Mesenchymal stem cell (in vitro differentiated cells and primary cell): ENCODE results near the gene XPR1.

Experiments used
- DNase-seq: peaks from one replicate; pipeline ENCODE4 v3.0.0-alpha.2; 2013
- H2AFZ ChIP-seq: one replicate; pipeline ENCODE4 v1.6.1; 2013; ENCODE audit warnings: low read depth, mild to moderate bottlenecking, control low read depth, inconsistent platforms, low read length, moderate library complexity
- H2AK5ac ChIP-seq: 2 replicates; pipeline ENCODE4 v1.6.1; 2013; ENCODE audit warnings: low read length, moderate library complexity, mild to moderate bottlenecking, inconsistent platforms; ENCODE audit not compliant: severe bottlenecking
- H2BK120ac ChIP-seq: one replicate; pipeline ENCODE4 v1.6.1; 2013; ENCODE audit warnings: low read depth, mild to moderate bottlenecking, inconsistent platforms, low read length, moderate library complexity
- H2BK12ac ChIP-seq, 2 experiments: one replicate each; pipeline ENCODE4 v1.6.1; 2013; ENCODE audit warnings: inconsistent platforms in 2 of 2, low read length in 2 of 2, mild to moderate bottlenecking in 2 of 2, moderate library complexity in 2 of 2, control low read depth in 1 of 2
- H2BK15ac ChIP-seq: one replicate; pipeline ENCODE4 v1.6.1; 2013; ENCODE audit warnings: mild to moderate bottlenecking, low read depth, inconsistent platforms; ENCODE audit not compliant: poor library complexity, severe bottlenecking
- H2BK5ac ChIP-seq: 2 replicates; pipeline ENCODE4 v1.6.1; 2013; ENCODE audit warnings: low read depth, mild to moderate bottlenecking, low read length, control low read depth, inconsistent platforms; ENCODE audit not compliant: poor library complexity, severe bottlenecking
- H3K14ac ChIP-seq, 2 experiments: one replicate each; pipeline ENCODE4 v1.6.1; 2013; ENCODE audit warnings: inconsistent platforms in 2 of 2, low read length in 2 of 2, control low read depth in 1 of 2, mild to moderate bottlenecking in 1 of 2, moderate library complexity in 1 of 2
- H3K18ac ChIP-seq, 2 experiments: one replicate each; pipeline ENCODE4 v1.6.1; 2013; ENCODE audit warnings: inconsistent platforms in 2 of 2, low read length in 2 of 2, control low read depth in 1 of 2, low read depth in 1 of 2, mild to moderate bottlenecking in 1 of 2
- H3K23ac ChIP-seq, 2 experiments: one replicate each; pipeline ENCODE4 v1.6.1; 2013; ENCODE audit warnings: inconsistent platforms in 2 of 2, low read length in 2 of 2, mild to moderate bottlenecking in 2 of 2, moderate library complexity in 2 of 2, control low read depth in 1 of 2
- H3K27ac ChIP-seq: 2 replicates; pipeline ENCODE4 v1.5.1; 2013; ENCODE audit warnings: mild to moderate bottlenecking, moderate library complexity, low read length, control low read depth, inconsistent platforms; ENCODE audit not compliant: poor library complexity, severe bottlenecking
- H3K27me3 ChIP-seq, 2 experiments: 2 replicates each; pipeline versions ENCODE4 v1.6.1 to v1.7.0; 2013; ENCODE audit warnings: low read length in 2 of 2, mild to moderate bottlenecking in 2 of 2, moderate library complexity in 2 of 2, control low read depth in 1 of 2, inconsistent platforms in 1 of 2; ENCODE audit not compliant: control insufficient read depth in 1 of 2, insufficient read depth in 1 of 2
- H3K36me3 ChIP-seq, 2 experiments: 2 replicates each; pipeline versions ENCODE4 v1.6.1 to v1.7.0; 2013; ENCODE audit warnings: low read length in 2 of 2, control low read depth in 1 of 2, inconsistent platforms in 1 of 2, low read depth in 1 of 2, mild to moderate bottlenecking in 1 of 2; ENCODE audit not compliant: insufficient read depth in 2 of 2, control insufficient read depth in 1 of 2
- H3K4ac ChIP-seq, 2 experiments: one replicate each; pipeline ENCODE4 v1.6.1; 2013; ENCODE audit warnings: inconsistent platforms in 2 of 2, low read length in 2 of 2, mild to moderate bottlenecking in 2 of 2, moderate library complexity in 2 of 2, control low read depth in 1 of 2, low read depth in 1 of 2
- H3K4me1 ChIP-seq: 2 replicates; pipeline ENCODE4 v1.6.1; 2013; ENCODE audit warnings: low read depth, low read length, control low read depth; ENCODE audit not compliant: control insufficient read depth, insufficient read depth
- H3K4me2 ChIP-seq: 2 replicates; pipeline ENCODE4 v1.6.1; 2013; ENCODE audit warnings: low read length, mild to moderate bottlenecking, inconsistent platforms; ENCODE audit not compliant: poor library complexity, severe bottlenecking
- H3K4me3 ChIP-seq, 2 experiments: 2 replicates each; pipeline versions ENCODE4 v1.5.1 to v1.7.0; 2013; ENCODE audit warnings: low read length in 2 of 2, mild to moderate bottlenecking in 2 of 2, control low read depth in 1 of 2, low read depth in 1 of 2; ENCODE audit not compliant: insufficient read depth in 1 of 2
- H3K79me1 ChIP-seq: replicated peaks from 2 replicates; pipeline ENCODE4 v1.6.1; 2013; ENCODE audit warnings: mild to moderate bottlenecking, control low read depth, low read length, inconsistent platforms; ENCODE audit not compliant: poor library complexity, severe bottlenecking
- H3K9ac ChIP-seq: 2 replicates; pipeline ENCODE4 v1.7.0; 2013; ENCODE audit warnings: mild to moderate bottlenecking, low read length, moderate library complexity
- H3K9me3 ChIP-seq: 2 replicates; pipeline ENCODE4 v1.7.0; 2013; ENCODE audit warnings: mild to moderate bottlenecking, low read length; ENCODE audit not compliant: control insufficient read depth
- H4K8ac ChIP-seq: one replicate; pipeline ENCODE4 v1.6.1; 2013; ENCODE audit warnings: inconsistent platforms, mild to moderate bottlenecking, low read length, moderate library complexity
- H4K91ac ChIP-seq: one replicate; pipeline ENCODE4 v1.6.1; 2013; ENCODE audit warnings: mild to moderate bottlenecking, low read length, inconsistent platforms
- WGBS: methylation state at CpG from one replicate; pipeline ENCODE4 v1.1.7; 2013; ENCODE audit warnings: mixed read lengths; 5-methylcytosine and 5-hydroxymethylcytosine counted together

Gene XPR1

DNA sequence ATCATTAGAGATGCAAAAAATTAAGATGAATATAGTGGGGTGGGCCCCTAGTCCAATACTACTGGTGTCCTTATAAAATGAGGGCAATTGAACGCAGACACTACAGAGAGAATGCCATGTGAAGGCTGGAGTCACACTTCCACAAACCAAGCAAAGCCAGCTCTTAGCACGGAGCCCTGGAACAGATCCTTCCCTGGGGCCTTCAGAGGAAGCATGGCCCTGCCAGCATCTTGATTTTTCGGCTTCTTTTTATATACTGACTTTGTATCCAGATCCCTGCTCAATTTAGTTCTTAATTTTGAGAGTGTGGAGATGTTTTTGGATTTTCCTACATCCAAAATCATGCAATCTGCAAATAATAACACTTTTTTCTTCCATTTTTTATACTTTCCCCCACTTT, 270.7 kb downstream of the XPR1 start:
- Histone ChIP-seq H3K4me2 (no peak overlapping the region), H3K4me1 (no peaks in the 10 kb centered on the region), H3K79me1 (no peaks in the 10 kb centered on the region), H3K9me3 (no peaks in the 10 kb centered on the region), H3K14ac (no peak overlapping the region), H2AK5ac (no peak overlapping the region), H2BK15ac (no peak overlapping the region), H3K4me3 (no peak overlapping the region), H2BK5ac (no peak overlapping the region), H4K8ac (no peak overlapping the region), H4K91ac (no peak overlapping the region), H2AFZ (no peak overlapping the region), H3K18ac (no peak overlapping the region), H3K9ac (no peak overlapping the region), H3K36me3 (no peaks in the 10 kb centered on the region), H3K27ac (no peak overlapping the region), H2BK12ac (no peak overlapping the region), H3K27me3 (no peaks in the 10 kb centered on the region), H2BK120ac (no peak overlapping the region), H3K4ac (no peak overlapping the region), H3K23ac (no peak overlapping the region)
- WGBS, result 97% methylated on average over 2 of the region's 3 CpGs
- DNase-seq, result no peak

GRCh38 chr1:180905927-180906326, 274.1 kb downstream of the XPR1 start:
- H4K91ac ChIP-seq, result no peak overlapping the region
- no peak overlapping the region for H3K4ac ChIP-seq
- H2AFZ ChIP-seq, result no peak overlapping the region
- H2BK5ac ChIP-seq, result no peak overlapping the region
- no peak overlapping the region for H3K23ac ChIP-seq
- no peak overlapping the region for H2BK15ac ChIP-seq
- H4K8ac ChIP-seq, result no peak overlapping the region
- H3K27me3 ChIP-seq, result no peaks in the 10 kb centered on the region
- H3K14ac ChIP-seq, result no peak overlapping the region
- H3K18ac ChIP-seq, result no peak overlapping the region
- no peaks in the 10 kb centered on the region for H3K9me3 ChIP-seq
- no peak overlapping the region for H2BK120ac ChIP-seq
- no peak overlapping the region for H3K4me3 ChIP-seq
- H3K9ac ChIP-seq, result no peak overlapping the region
- WGBS, result 89% methylated on average over 8 of the region's 8 CpGs
- H2BK12ac ChIP-seq, result no peak overlapping the region
- no peak overlapping the region for H3K27ac ChIP-seq
- no peak overlapping the region for H3K4me2 ChIP-seq
- H3K36me3 ChIP-seq, result no peaks in the 10 kb centered on the region
- no peak overlapping the region for H2AK5ac ChIP-seq
- DNase-seq, result no peak
- H3K4me1 ChIP-seq, result peaks cover 12% of the 10 kb centered on the region
- H3K79me1 ChIP-seq, result peaks cover 3% of the 10 kb centered on the region

DNA sequence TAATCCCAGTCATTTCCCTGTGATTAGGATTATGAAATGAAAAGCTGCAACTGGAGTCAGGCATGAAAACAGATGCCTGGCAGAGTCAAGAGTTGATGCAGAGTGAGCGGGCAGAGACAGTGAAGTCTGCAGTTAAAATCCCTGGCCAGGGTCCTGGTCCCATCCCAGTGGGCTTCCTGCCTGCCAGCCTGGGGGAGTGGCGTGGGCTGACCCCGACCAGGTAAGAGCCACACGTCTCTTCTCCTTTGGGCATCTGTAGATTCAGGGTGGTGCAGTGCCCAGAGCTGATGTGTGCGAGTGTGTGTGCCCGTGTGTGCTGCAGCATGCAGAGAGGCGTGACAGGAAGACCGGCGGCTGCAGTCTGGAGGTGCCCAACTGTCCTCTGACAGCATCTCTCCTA, 274.7 kb downstream of the XPR1 start:
- Histone ChIP-seq H3K23ac (no peak overlapping the region), H3K14ac (no peak overlapping the region), H3K27me3 (no peaks in the 10 kb centered on the region), H3K9me3 (no peaks in the 10 kb centered on the region), H3K27ac (no peak overlapping the region), H2BK5ac (no peak overlapping the region), H4K91ac (no peak overlapping the region), H3K79me1 (peaks cover 3% of the 10 kb centered on the region), H3K4ac (no peak overlapping the region), H2BK15ac (no peak overlapping the region), H2BK120ac (no peak overlapping the region), H3K4me3 (no peak overlapping the region), H3K18ac (no peak overlapping the region), H3K4me1 (peaks cover 12% of the 10 kb centered on the region), H3K9ac (no peak overlapping the region), H2BK12ac (no peak overlapping the region), H3K4me2 (no peak overlapping the region), H2AK5ac (no peak overlapping the region), H3K36me3 (no peaks in the 10 kb centered on the region), H2AFZ (no peak overlapping the region), H4K8ac (no peak overlapping the region)
- no peak for DNase-seq
- WGBS, result 94% methylated on average over 9 of the region's 9 CpGs

DNA sequence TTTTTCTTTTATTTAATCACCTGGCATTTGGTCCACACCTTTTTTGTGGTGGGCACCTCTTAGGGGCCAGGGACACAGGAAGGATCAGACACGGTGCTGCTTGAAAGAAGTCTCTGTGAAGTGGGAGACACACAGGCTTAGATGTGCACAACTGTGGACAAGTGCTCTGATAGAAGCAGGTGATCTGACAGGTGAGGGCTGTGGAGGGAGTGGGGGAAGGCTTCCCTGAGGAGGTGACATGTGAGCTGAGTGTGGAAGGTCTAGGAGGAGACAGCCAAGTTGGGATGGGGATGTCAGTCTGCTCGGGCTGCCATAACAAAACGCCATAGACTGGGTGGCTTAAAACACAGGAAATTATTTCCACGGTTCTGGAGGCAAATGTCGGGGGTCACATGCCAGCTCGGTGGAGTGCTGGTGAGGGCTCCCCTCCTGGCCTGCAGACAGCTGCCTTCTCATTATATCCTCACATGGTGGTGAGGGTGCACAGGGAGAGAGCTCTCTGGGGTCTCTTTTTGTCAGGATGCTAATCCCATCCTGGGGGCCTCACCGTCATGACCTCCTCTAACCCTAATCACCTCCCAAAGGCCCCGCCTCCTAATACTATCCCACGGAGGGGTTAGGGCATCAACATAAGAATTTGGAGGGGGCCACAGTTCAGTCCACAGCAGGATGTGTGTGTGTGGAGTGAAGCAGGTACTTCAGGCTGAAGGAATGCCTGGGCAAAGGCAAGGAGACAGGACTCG, 275.7 kb downstream of the XPR1 start:
- no peak overlapping the region for H2AK5ac ChIP-seq
- H2BK5ac ChIP-seq, result no peak overlapping the region
- no peak for DNase-seq
- no peak overlapping the region for H3K4ac ChIP-seq
- peaks cover 12% of the 10 kb centered on the region for H3K4me1 ChIP-seq
- H2BK12ac ChIP-seq, result no peak overlapping the region
- H3K9ac ChIP-seq, result no peak overlapping the region
- H2BK120ac ChIP-seq, result no peak overlapping the region
- 85% methylated on average over 9 of the region's 10 CpGs for WGBS
- no peaks in the 10 kb centered on the region for H3K9me3 ChIP-seq
- no peaks in the 10 kb centered on the region for H3K27me3 ChIP-seq
- no peak overlapping the region for H3K4me3 ChIP-seq
- H4K8ac ChIP-seq, result no peak overlapping the region
- H2BK15ac ChIP-seq, result no peak overlapping the region
- peaks cover 3% of the 10 kb centered on the region for H3K79me1 ChIP-seq
- H3K23ac ChIP-seq, result no peak overlapping the region
- H3K36me3 ChIP-seq, result no peaks in the 10 kb centered on the region
- no peak overlapping the region for H3K18ac ChIP-seq
- no peak overlapping the region for H3K27ac ChIP-seq
- no peak overlapping the region for H3K4me2 ChIP-seq
- no peak overlapping the region for H2AFZ ChIP-seq
- no peak overlapping the region for H4K91ac ChIP-seq
- H3K14ac ChIP-seq, result no peak overlapping the region
